IPS DF 19.7 (cell line): Measurements from ENCODE around the gene DMAC2.
A peak's percentile ranks its signal among the peaks of the same experiment; 100 is the strongest.
"Not testable (repeated sequence)": the region's sequence is repeated elsewhere in the genome, so short reads cannot be mapped to it uniquely, and the experiment has no call there.

Experiments
- DNase-seq: peaks from one replicate; pipeline ENCODE4 v3.0.0-alpha.2; 2013; ENCODE audit warnings: low read depth, low spot score

DMAC2 gene

GRCh38 chr19:41422456-41422855 is 17.3 kb downstream of the DMAC2 start:
- DNase-seq: no peak

- DNase-seq: no peak
These were observed 17.7 kb downstream of the DMAC2 start for GRCh38 chr19:41421973-41422372.

GRCh38 chr19:41421314-41421713 is 18.4 kb downstream of the DMAC2 start:
- DNase-seq: no peak

- DNase-seq: no peak
These were observed 19.4 kb downstream of the DMAC2 start for GRCh38 chr19:41420101-41420880.

- no peak for DNase-seq
These were observed 23.5 kb downstream of the DMAC2 start for GRCh38 chr19:41416194-41416674.

DNA sequence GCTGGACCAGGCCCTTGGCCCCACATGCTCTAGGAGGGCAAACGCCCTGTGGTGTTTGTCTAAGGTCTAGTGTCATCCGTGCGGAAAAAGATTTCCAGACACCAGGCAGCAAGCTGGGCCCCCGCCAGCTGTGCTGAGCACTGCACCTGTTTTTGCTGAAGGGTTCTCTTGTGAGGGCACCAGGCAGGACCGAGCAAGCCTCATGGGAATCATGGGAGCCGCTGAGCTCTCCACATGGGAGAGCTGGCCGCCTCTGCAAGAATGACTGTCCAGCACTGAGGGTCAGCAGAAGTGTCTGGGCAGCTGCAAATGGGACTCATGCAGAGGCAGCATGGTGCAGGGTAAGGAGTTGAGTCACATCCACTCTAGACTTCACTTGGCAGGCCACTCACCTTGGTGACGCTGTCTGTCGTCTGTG is 24.5 kb downstream of the DMAC2 start:
- no peak for DNase-seq

DNA sequence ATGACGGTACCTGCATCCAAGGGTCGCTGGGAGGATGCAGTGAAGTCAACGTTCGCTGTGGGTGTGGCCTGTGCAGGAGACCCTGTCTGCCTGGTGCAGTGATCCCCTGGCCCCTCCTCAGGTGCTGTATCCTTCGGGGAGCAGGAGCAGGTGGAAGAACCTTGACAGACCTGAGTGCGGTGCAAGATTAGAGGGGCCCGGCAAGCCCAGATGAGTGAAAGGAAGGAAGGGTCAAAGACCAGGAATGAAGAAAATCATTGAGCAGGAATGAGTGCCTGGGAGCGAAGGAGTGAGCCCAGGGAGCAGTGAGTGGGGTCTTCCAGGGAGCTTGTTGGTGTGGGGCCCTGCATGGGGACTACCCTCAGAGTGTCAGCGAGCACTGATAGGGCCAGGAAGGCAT is 25.3 kb downstream of the DMAC2 start:
- DNase-seq: no peak

DNA sequence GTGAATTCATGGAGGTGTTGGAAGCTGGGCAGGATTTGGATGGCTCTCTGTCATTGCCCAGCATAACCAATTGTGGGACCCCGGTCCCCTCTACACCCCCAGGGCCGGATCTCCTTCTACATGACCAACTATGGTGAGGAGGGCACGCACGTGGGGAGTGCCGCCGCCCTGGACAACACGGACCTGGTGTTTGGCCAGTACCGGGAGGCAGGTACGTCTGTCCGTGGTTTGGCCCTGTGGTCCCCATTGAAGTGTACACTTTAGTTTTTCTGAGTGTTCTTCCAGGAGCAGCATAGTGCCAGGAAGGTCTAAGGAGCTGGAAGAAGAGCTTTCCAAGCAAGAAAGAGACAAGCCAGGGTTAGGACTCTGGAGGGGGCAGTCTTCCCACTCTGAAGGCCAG is 25.8 kb downstream of the DMAC2 start:
- no peak for DNase-seq

DNA sequence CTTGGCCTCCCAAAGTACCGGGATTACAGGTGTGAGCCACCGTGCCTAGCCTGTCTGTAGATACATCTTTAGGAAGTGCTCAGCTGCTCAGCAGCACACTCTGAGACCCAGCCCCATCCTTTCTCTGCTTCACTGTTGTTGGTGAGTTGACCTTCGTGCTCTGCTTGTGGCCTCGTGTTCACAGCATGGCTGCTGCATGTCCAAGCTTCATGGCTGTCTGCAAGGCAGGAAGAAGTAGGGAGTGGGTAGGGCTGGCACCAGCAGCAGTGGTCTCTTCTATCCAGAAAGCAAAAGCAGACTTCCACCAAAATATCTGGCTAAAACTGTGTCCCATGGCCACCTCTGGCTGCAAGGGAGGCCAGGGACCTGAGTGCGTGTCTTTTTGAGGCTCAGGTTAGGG is 26.8 kb downstream of the DMAC2 start:
- no peak for DNase-seq

DNA sequence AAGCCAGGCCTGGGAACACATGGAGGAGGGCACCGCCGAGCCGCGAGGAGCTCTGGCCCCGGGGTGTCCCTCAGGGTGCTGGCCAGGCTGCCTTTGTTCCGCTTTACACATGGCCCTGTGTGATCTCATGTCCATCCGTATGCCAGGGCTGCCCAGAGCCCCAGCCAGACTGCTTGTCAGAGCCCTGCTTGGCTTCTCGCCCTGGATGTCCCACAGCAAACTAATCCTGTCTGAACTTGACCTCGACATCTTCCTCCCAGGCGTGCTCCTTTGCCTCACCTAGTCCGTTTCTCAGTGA is 27.8 kb downstream of the DMAC2 start:
- no peak for DNase-seq

GRCh38 chr19:41411100-41411967 is 28.4 kb downstream of the DMAC2 start:
- no peak for DNase-seq

- DNase-seq: no peak
These were observed 29.2 kb downstream of the DMAC2 start for GRCh38 chr19:41410336-41411054.

DNA sequence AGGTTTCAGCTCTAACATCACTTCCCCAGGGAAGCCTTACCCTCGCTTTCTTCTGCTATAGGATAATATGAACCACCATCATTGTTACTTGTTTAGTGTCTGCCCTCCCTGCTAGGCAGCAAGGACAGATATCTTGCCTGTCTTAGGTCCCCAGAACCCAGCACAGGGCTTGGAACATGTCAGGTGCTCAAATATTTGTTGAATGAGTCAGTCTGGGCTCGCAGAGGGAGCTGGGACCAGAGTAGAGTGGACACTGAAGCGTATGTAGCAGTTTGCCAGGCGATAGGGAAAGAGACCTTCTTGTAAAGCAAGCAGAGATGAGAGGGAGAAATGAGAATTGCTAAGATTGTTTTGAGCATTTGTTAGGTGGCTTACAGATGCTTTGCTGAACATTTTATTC is 30.4 kb downstream of the DMAC2 start:
- DNase-seq: no peak

DNA sequence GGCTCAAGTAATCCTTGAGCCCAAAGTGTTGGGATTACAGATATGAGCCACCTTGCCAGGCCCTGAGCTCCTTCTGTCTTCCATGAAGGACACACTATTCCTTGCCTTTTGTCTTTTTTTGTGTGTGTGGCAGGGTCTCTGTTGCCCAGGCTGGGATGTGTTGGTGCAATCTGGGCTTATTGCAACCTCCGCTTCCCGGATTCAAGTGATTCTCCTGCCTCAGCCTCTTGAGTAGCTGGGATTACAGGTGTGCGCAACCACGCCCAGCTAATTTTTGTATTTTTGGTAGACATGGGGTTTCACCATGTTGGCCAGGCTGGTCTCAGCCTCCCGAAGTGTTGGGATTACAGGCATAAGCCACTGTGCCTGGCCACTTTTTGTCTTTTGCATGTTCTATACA is 30.9 kb downstream of the DMAC2 start:
- DNase-seq: not testable (repeated sequence)

DNA sequence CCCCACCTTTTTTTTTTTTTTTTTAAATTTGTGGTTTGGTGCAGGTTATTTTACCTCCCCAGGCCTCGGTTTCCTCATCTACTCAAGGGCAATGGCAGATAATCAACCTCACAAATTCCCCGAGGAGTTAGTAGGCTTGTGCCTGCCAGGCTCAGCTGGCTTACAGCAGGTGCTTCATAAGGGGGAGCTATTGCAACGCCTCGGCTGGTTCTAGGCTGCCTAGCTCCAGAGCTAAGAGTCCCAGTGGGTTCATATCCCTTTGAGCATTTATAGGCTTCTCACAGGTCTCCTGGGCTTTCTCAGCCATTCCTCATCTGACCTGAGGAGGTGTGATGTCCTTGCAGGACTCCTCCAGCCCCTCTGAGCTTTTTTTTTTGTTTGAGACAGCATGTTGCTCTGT is 31.5 kb downstream of the DMAC2 start:
- DNase-seq: no peak

DNA sequence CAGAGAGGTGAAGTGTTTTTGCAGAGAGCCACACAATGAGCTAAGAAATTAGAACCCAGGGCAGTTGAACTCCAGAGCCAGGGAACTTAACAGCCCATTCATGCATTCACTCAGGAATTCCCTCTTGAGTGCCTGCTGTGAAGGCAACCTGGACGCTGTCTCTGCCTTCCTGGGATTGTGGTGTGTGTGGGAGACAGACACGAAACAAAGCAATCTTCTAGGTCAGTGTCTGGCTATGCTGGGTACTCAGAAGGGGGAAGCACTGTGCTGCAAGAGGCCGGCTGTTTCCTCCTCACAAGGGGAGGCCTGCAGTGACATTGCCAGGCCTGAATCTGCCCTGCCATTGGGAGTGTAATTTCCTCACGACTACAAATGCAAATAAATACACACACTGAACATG is 32.4 kb downstream of the DMAC2 start:
- DNase-seq: peak; percentile 64

GRCh38 chr19:41405776-41406175 is 33.9 kb downstream of the DMAC2 start:
- DNase-seq: no peak

- DNase-seq: no peak
These were observed 36.3 kb downstream of the DMAC2 start for GRCh38 chr19:41403181-41403970.

- no peak for DNase-seq
These were observed 37.7 kb downstream of the DMAC2 start for GRCh38 chr19:41402010-41402409.

- no peak for DNase-seq
These were observed 38.2 kb downstream of the DMAC2 start for GRCh38 chr19:41401483-41401882.

- no peak for DNase-seq
These were observed 40.2 kb downstream of the DMAC2 start for GRCh38 chr19:41399525-41399924.

- DNase-seq: no peak
These were observed 40.6 kb downstream of the DMAC2 start for GRCh38 chr19:41399091-41399490.
